Gastroesophageal sphincter (tissue), 4 donors: ENCODE results near the gene EIF1AX. TPM values are rescaled to one million over a fixed set of nuclear protein-coding genes. Genes with fewer than 3 reads are reported as not detected.

Experiments
- ATAC-seq: fragments of 150-250 bp; one replicate; pipeline ENCODE4 v1.9.1; 2016; ENCODE audit warnings: mild to moderate bottlenecking, moderate library complexity
- H3K27ac ChIP-seq, 4 donors: fragments of 200-600 bp; sonication (generic) in 3 of 4; 1 replicate in 3 of 4; 2 replicates in 1 of 4; pipeline ENCODE4 v1.5.1; 2016 to 2019
- H3K27me3 ChIP-seq: fragments of 200-600 bp; sonication (generic); one replicate; pipeline ENCODE4 v1.5.1; 2019
- H3K36me3 ChIP-seq, 2 donors: fragments of 200-600 bp; sonication (generic); one replicate each; pipeline ENCODE4 v1.5.1; 2019; ENCODE audit warnings: control low read depth in 1 of 2
- H3K4me1 ChIP-seq, 3 donors: fragments of 200-600 bp; sonication (generic); 1 replicate in 2 of 3; 2 replicates in 1 of 3; pipeline ENCODE4 v1.5.1; 2016 to 2019; ENCODE audit warnings: control low read depth in 2 of 3
- H3K4me3 ChIP-seq, 2 donors: fragments of 200-600 bp; sonication (generic); one replicate each; pipeline ENCODE4 v1.5.1; 2019; ENCODE audit warnings: mild to moderate bottlenecking in 1 of 2, moderate library complexity in 1 of 2
- H3K9me3 ChIP-seq, 3 donors: fragments of 200-600 bp; sonication (generic); one replicate each; pipeline ENCODE4 v1.5.1; 2017 to 2019; ENCODE audit warnings: control low read depth in 2 of 3
- EP300 ChIP-seq: sonication (generic); formaldehyde crosslinking; IDR thresholded peaks from one replicate; pipeline ENCODE4 v1.6.1; 2017; ENCODE audit warnings: antibody characterized with exemption, mild to moderate bottlenecking
- POLR2A ChIP-seq, 2 donors: fragments of 450-650 bp; IDR thresholded peaks; one replicate each; pipeline ENCODE4 v1.6.1; 2017; ENCODE audit warnings: antibody characterized with exemption in 2 of 2, mild to moderate bottlenecking in 2 of 2, moderate library complexity in 1 of 2
- POLR2AphosphoS5 ChIP-seq: sonication (generic); formaldehyde crosslinking; IDR thresholded peaks from one replicate; pipeline ENCODE4 v1.6.1; 2017; ENCODE audit warnings: antibody characterized with exemption
- WGBS, 2 donors: methylation state at CpG; one replicate each; pipeline ENCODE4 v1.1.5; 2018; ENCODE audit warnings: low coverage in 1 of 2; 5-methylcytosine and 5-hydroxymethylcytosine counted together
- total RNA-seq, 4 donors: library from RNA; depleted of rRNA; stranded (reverse); fragments of >200 nt; gene quantifications; one replicate each; pipeline ENCODE4 v1.1.0, GENCODE V29; 2016
- TF ChIP-seq, protein P1 (sequence below), 4 experiments: fragments of 200-600 bp in 2 of 4; fragments of 450-650 bp in 2 of 4; sonication (generic) in 1 of 4; IDR thresholded peaks; one replicate each; pipeline ENCODE4 v1.5.1; 2017 to 2019; ENCODE audit warnings: antibody characterized with exemption in 4 of 4, mild to moderate bottlenecking in 2 of 4, moderate library complexity in 2 of 4

The EIF1AX gene
- total RNA-seq, 4 donors from 2014 or later = 52.0 to 70.4 (median 53.4) TPM

DNA sequence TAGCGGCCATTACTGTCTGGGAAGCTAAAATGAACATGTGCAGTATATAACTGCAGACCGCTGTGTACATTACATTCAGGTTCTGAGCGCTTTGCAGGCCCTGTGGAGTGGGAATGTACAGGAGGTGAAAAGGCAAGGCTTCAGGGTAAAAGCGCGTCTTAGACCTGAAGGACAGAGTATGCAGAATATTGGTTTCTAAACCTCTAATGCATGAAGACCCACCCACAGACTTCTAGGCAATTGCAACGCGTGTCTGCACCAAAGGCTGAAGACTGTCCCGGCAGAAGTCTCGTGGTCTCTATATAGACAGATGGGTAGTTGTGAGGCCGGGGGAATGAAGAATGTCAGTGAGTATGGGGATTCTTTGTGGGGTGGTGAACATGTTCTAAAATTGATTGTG, 30.4 kb downstream of the EIF1AX start:
- H3K9me3 ChIP-seq = no peaks in the 10 kb centered on the region
- no peak overlapping the region for H3K27ac ChIP-seq
- H3K4me1 ChIP-seq = peaks cover 0 to 5% (median 4%) of the 10 kb centered on the region in 3 donors
- 97 to 100% methylated on average over 5 to 9 of the region's 10 CpGs for WGBS, 2 donors
- peaks cover 5% of the 10 kb centered on the region for H3K27me3 ChIP-seq
- ATAC-seq = no peak
- H3K4me3 ChIP-seq = no peak overlapping the region
- no peak for TF ChIP-seq POLR2AphosphoS5
- TF ChIP-seq EP300 = no peak
- no peak for TF ChIP-seq POLR2A (IDR thresholded peaks at IDR 0.05)
- TF ChIP-seq, protein P1, sequence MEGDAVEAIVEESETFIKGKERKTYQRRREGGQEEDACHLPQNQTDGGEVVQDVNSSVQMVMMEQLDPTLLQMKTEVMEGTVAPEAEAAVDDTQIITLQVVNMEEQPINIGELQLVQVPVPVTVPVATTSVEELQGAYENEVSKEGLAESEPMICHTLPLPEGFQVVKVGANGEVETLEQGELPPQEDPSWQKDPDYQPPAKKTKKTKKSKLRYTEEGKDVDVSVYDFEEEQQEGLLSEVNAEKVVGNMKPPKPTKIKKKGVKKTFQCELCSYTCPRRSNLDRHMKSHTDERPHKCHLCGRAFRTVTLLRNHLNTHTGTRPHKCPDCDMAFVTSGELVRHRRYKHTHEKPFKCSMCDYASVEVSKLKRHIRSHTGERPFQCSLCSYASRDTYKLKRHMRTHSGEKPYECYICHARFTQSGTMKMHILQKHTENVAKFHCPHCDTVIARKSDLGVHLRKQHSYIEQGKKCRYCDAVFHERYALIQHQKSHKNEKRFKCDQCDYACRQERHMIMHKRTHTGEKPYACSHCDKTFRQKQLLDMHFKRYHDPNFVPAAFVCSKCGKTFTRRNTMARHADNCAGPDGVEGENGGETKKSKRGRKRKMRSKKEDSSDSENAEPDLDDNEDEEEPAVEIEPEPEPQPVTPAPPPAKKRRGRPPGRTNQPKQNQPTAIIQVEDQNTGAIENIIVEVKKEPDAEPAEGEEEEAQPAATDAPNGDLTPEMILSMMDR (IDR thresholded peaks at IDR 0.05) = no peak
- no peaks in the 10 kb centered on the region for H3K36me3 ChIP-seq

DNA sequence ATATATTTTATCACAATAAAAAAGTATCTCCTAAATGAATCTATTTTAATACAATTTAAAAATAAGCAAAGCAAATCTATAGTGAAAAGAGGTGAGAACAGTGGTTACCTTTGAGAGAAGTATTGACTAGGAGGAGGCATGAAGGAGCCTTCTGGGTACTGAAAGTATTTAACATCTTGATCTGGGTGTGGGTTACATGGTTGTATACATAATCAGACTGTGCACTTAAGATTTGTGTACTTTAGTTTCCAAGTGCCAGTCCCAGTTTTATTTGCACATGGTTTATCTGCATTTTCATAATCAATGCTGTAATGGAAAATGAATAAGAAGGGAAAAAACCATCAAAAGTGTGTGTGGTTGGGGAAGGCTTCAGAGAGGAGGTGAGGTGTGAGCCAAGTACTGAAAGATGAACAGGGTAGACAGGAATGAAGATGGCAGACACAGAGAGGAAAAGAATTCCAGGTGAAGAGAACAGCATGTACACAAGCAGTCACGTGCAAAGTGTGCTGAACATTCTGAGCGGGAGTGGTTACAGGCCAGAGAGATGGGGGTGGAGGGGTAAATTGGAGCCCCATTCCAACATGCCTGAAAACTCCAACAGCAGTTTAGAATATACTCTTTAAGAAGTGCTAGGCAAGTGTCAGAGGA, 39.6 kb downstream of the EIF1AX start:
- TF ChIP-seq EP300 (no peak), POLR2AphosphoS5 (no peak), POLR2A (IDR thresholded peaks at IDR 0.05) (no peak)
- TF ChIP-seq, protein P1 (IDR thresholded peaks at IDR 0.05) = no peak
- WGBS, 2 donors = 90 to 95% methylated on average over 2 of the region's 2 CpGs
- no peaks in the 10 kb centered on the region for H3K27me3 ChIP-seq
- no peaks in the 10 kb centered on the region for H3K9me3 ChIP-seq
- ATAC-seq = no peak
- no peak overlapping the region for H3K27ac ChIP-seq
- H3K4me1 ChIP-seq = no peaks in the 10 kb centered on the region
- no peak overlapping the region for H3K4me3 ChIP-seq
- H3K36me3 ChIP-seq = no peaks in the 10 kb centered on the region

DNA sequence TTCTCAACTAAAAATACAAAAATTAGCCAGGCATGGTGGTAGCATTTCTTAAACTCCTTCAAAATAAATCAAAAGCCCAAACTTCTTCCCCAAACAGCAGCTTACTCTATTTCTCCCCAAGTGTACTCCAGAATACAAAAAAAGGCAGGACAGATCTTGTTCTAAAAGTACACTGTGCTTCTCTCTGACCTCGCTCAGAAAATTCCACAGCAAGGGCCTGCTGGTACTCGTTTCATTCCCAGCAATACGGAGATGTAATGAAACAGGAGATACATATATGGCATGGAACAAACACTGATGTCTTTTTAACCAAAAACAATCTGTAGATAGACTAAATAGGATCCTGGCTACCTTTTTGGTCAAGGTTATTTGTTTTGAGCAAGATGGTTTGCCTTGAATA, 50.1 kb downstream of the EIF1AX start:
- TF ChIP-seq, protein P1 (IDR thresholded peaks at IDR 0.05) = no peak
- TF ChIP-seq POLR2A (IDR thresholded peaks at IDR 0.05) (no peak), EP300 (no peak), POLR2AphosphoS5 (no peak)
- Histone ChIP-seq H3K27ac (no peak overlapping the region), H3K4me1 (no peaks in the 10 kb centered on the region), H3K27me3 (no peaks in the 10 kb centered on the region), H3K36me3 (no peaks in the 10 kb centered on the region), H3K4me3 (no peak overlapping the region), H3K9me3 (no peaks in the 10 kb centered on the region)
- ATAC-seq = no peak
- 60 to 78% methylated on average over 1 to 3 of the region's 3 CpGs for WGBS, 2 donors

DNA sequence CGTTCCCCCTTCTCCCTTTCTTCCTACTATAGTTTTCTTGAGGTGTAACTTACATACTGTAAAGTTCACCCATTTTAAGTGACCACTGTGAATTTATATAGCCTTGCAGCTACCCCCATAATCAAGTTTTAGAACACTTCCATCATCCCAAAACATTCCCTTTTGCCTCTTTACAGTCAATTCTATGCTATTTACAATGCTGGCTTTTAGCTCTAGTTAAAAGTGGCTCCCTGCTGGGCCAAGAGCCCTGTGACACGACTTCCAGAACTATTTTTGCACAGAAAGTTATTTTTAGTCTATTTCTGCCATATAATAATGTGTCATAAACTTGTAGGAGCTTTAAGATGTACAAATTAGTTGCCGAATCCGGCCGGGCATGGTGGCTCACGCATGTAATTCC, 51.8 kb downstream of the EIF1AX start:
- WGBS, 2 donors = 79% methylated on average over 1 of the region's 6 CpGs; no CpG with 5 or more reads in 1 of the 2 donors
- no peaks in the 10 kb centered on the region for H3K36me3 ChIP-seq
- H3K27me3 ChIP-seq = no peaks in the 10 kb centered on the region
- ATAC-seq = no peak
- H3K9me3 ChIP-seq = no peaks in the 10 kb centered on the region
- H3K4me1 ChIP-seq = no peaks in the 10 kb centered on the region
- no peak overlapping the region for H3K4me3 ChIP-seq
- TF ChIP-seq EP300 (no peak), POLR2AphosphoS5 (no peak)
- TF ChIP-seq, protein P1 (IDR thresholded peaks at IDR 0.05) = no peak
- no peak overlapping the region for H3K27ac ChIP-seq

DNA sequence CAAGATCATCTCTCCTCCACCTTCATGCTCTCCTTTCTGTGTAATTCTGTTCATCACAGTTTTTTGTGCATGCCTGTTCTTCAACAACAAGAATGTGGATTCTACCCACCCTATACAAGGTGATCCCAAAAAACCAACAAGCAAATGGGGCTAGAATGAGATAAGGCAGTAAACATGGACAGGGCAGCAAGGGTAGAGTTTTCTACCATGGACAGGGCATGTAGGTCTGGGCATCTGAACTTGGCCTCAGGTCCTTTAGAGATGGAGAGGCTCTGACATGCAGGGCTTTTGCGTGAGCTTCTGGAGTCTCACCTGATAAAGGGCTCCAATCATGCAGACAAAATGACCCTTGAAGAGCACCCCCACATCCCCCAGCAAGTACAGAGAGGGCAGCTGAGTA, 61.4 kb downstream of the EIF1AX start:
- no peak overlapping the region for H3K27ac ChIP-seq
- no peaks in the 10 kb centered on the region for H3K4me1 ChIP-seq
- H3K9me3 ChIP-seq = no peaks in the 10 kb centered on the region
- no peaks in the 10 kb centered on the region for H3K27me3 ChIP-seq
- no peak for ATAC-seq
- no CpG with 5 or more reads among the region's 1 CpG for WGBS, 2 donors
- H3K4me3 ChIP-seq = no peak overlapping the region
- H3K36me3 ChIP-seq = no peaks in the 10 kb centered on the region
- TF ChIP-seq POLR2A (IDR thresholded peaks at IDR 0.05) (no peak), POLR2AphosphoS5 (no peak), EP300 (no peak)
- TF ChIP-seq, protein P1 (IDR thresholded peaks at IDR 0.05) = no peak
